HL-60/S4 treated with retinoic acid at 250 ng/mL for 4 days and 3 days (cell line): ENCODE data around the gene LIFR.
"Not testable (repeated sequence)": the region's sequence is repeated elsewhere in the genome, so short reads cannot be mapped to it uniquely, and the experiment has no call there.

Experiments used
- in situ Hi-C: fragments of 300-500 bp; cut with MboI; formaldehyde crosslinking; loops from 2 replicates; pipeline ENCODE4 v1.7.0; 2022; ENCODE audit warnings: low sequenced_read_pairs

The LIFR gene

GRCh38 chr5:38582293-38582974 lies 26.0 kb upstream of the LIFR start:
- in situ Hi-C loops = no loop called here

- in situ Hi-C loops = no loop called here
These were observed 25.2 kb upstream of the LIFR start for GRCh38 chr5:38581597-38581996.

GRCh38 chr5:38579105-38579504 lies 22.7 kb upstream of the LIFR start:
- in situ Hi-C loops = no loop called here

GRCh38 chr5:38576961-38577684 lies 20.7 kb upstream of the LIFR start:
- in situ Hi-C loops = no loop called here

- in situ Hi-C loops = no loop called here
These were observed 20.0 kb upstream of the LIFR start for GRCh38 chr5:38576442-38576841.

- in situ Hi-C loops = no loop called here
These were observed 19.0 kb upstream of the LIFR start for GRCh38 chr5:38575476-38575875.

- in situ Hi-C loops = no loop called here
These were observed 17.6 kb upstream of the LIFR start for GRCh38 chr5:38574009-38574408.

GRCh38 chr5:38573521-38573920 lies 17.1 kb upstream of the LIFR start:
- in situ Hi-C loops = no loop called here

- in situ Hi-C loops = no loop called here
These were observed 12.7 kb upstream of the LIFR start for GRCh38 chr5:38569180-38569579.

- in situ Hi-C loops = not testable (repeated sequence)
These were observed 10.9 kb upstream of the LIFR start for GRCh38 chr5:38567306-38567705.

- in situ Hi-C loops = no loop called here
These were observed 7.2 kb upstream of the LIFR start for GRCh38 chr5:38563624-38564023.

- in situ Hi-C loops = no loop called here
These were observed 6.2 kb upstream of the LIFR start for GRCh38 chr5:38562444-38563210.

GRCh38 chr5:38559428-38559827 lies 3.0 kb upstream of the LIFR start:
- in situ Hi-C loops = no loop called here

- in situ Hi-C loops = no loop called here
These were observed 1.3 kb upstream of the LIFR start for GRCh38 chr5:38557792-38558191.

GRCh38 chr5:38557308-38557710 lies 863 bp upstream of the LIFR start:
- in situ Hi-C loops = no loop called here

GRCh38 chr5:38556088-38556598 lies 303 bp downstream of the LIFR start:
- in situ Hi-C loops = no loop called here

- in situ Hi-C loops = no loop called here
These were observed 925 bp downstream of the LIFR start for GRCh38 chr5:38555354-38556087.

GRCh38 chr5:38554861-38555260 lies 1.6 kb downstream of the LIFR start:
- in situ Hi-C loops = no loop called here

- in situ Hi-C loops = no loop called here
These were observed 2.0 kb downstream of the LIFR start for GRCh38 chr5:38554403-38554802.

- in situ Hi-C loops = no loop called here
These were observed 3.4 kb downstream of the LIFR start for GRCh38 chr5:38553001-38553521.
